Tibial nerve (tissue), 4 donors: ENCODE data around the gene GDE1.

ENCODE experiments used
- CTCF ChIP-seq, 5 experiments: fragments of 200-600 bp in 3 of 5; fragments of 450-650 bp in 2 of 5; sonication (generic) in 3 of 5; IDR thresholded peaks; one replicate each; pipeline ENCODE4 v1.5.1; 2016 to 2019; ENCODE audit warnings: antibody characterized with exemption in 5 of 5, mild to moderate bottlenecking in 3 of 5, moderate library complexity in 2 of 5
- EP300 ChIP-seq, 2 donors: sonication (generic); formaldehyde crosslinking; IDR thresholded peaks; one replicate each; pipeline ENCODE4 v1.6.1; 2017; ENCODE audit warnings: antibody characterized with exemption in 2 of 2, mild to moderate bottlenecking in 1 of 2
- POLR2A ChIP-seq, 2 donors: fragments of 450-650 bp; IDR thresholded peaks; one replicate each; pipeline ENCODE4 v1.6.1; 2017; ENCODE audit warnings: antibody characterized with exemption in 2 of 2, mild to moderate bottlenecking in 2 of 2, moderate library complexity in 2 of 2

GRCh38 chr16:19488213-19488640 is 33.7 kb downstream of the GDE1 start:
- TF ChIP-seq CTCF (IDR thresholded peaks at IDR 0.05) (no peak), EP300 (IDR thresholded peaks at IDR 0.05) (no peak), POLR2A (IDR thresholded peaks at IDR 0.05) (no peak)
